ENCODE results near the gene DUX4. TPM values are rescaled to one million over a fixed set of nuclear protein-coding genes. Genes with fewer than 3 reads are reported as not detected.
"Not testable (repeated sequence)": the region's sequence is repeated elsewhere in the genome, so short reads cannot be mapped to it uniquely, and the experiment has no call there.

Gene DUX4
- polyA plus RNA-seq (2013, experiment 1 of 2): not detected
- polyA plus RNA-seq (2013, experiment 2 of 2): not detected

- H3K9me3 ChIP-seq (ENCODE audit: control insufficient read depth, low read length); H3K4me3 ChIP-seq (ENCODE audit: extremely low read depth, insufficient read depth, low read length, poor library complexity, severe bottlenecking); H3K36me3 ChIP-seq (ENCODE audit: control insufficient read depth, insufficient read depth, low read length); H3K27ac ChIP-seq (ENCODE audit: low read depth, low read length, severe bottlenecking); H3K4me1 ChIP-seq (ENCODE audit: control insufficient read depth, insufficient read depth, low read length, poor library complexity, severe bottlenecking): not testable (repeated sequence)
- WGBS, 2 experiments (ENCODE audit: insufficient coverage in 2 of 2): 89% methylated on average over 3 of the region's 32 CpGs; no CpG with 5 or more reads in 1 of the 2 experiments
These were observed at the start of gene DUX4 for GRCh38 chr4:190173428-190173827. DUX4 (plus strand) TSS chr4:190173774; CDS start chr4:190173774, 0 bp downstream.

- not testable (repeated sequence) for H3K36me3 ChIP-seq (ENCODE audit: control insufficient read depth, insufficient read depth, low read length); H3K9me3 ChIP-seq (ENCODE audit: control insufficient read depth, low read length); H3K4me1 ChIP-seq (ENCODE audit: control insufficient read depth, insufficient read depth, low read length, poor library complexity, severe bottlenecking); H3K27ac ChIP-seq (ENCODE audit: low read depth, low read length, severe bottlenecking); H3K4me3 ChIP-seq (ENCODE audit: extremely low read depth, insufficient read depth, low read length, poor library complexity, severe bottlenecking)
- whole genome bisulfite sequencing, 2 experiments (ENCODE audit: insufficient coverage in 2 of 2): 92 to 93% methylated on average over 12 to 19 of the region's 33 CpGs
These were observed 1.9 kb downstream of the DUX4 start for GRCh38 chr4:190175436-190175835.

GRCh38 chr4:190177727-190178605, 4.4 kb downstream of the DUX4 start:
- not testable (repeated sequence) for H3K27ac ChIP-seq (ENCODE audit: low read depth, low read length, severe bottlenecking); H3K4me1 ChIP-seq (ENCODE audit: control insufficient read depth, insufficient read depth, low read length, poor library complexity, severe bottlenecking); H3K9me3 ChIP-seq (ENCODE audit: control insufficient read depth, low read length); H3K4me3 ChIP-seq (ENCODE audit: extremely low read depth, insufficient read depth, low read length, poor library complexity, severe bottlenecking); H3K36me3 ChIP-seq (ENCODE audit: control insufficient read depth, insufficient read depth, low read length)
- 69 to 77% methylated on average over 2 to 3 of the region's 6 CpGs for WGBS, 2 experiments (ENCODE audit: insufficient coverage in 2 of 2)

GRCh38 chr4:190178606-190178990, 5.0 kb downstream of the DUX4 start:
- not testable (repeated sequence) for H3K36me3 ChIP-seq (ENCODE audit: control insufficient read depth, insufficient read depth, low read length); H3K4me3 ChIP-seq (ENCODE audit: extremely low read depth, insufficient read depth, low read length, poor library complexity, severe bottlenecking); H3K27ac ChIP-seq (ENCODE audit: low read depth, low read length, severe bottlenecking); H3K4me1 ChIP-seq (ENCODE audit: control insufficient read depth, insufficient read depth, low read length, poor library complexity, severe bottlenecking); H3K9me3 ChIP-seq (ENCODE audit: control insufficient read depth, low read length)
- WGBS, 2 experiments (ENCODE audit: insufficient coverage in 2 of 2): no CpG with 5 or more reads among the region's 4 CpGs

GRCh38 chr4:190179030-190179739, 5.6 kb downstream of the DUX4 start:
- H3K4me3 ChIP-seq (ENCODE audit: extremely low read depth, insufficient read depth, low read length, poor library complexity, severe bottlenecking); H3K27ac ChIP-seq (ENCODE audit: low read depth, low read length, severe bottlenecking); H3K36me3 ChIP-seq (ENCODE audit: control insufficient read depth, insufficient read depth, low read length); H3K9me3 ChIP-seq (ENCODE audit: control insufficient read depth, low read length); H3K4me1 ChIP-seq (ENCODE audit: control insufficient read depth, insufficient read depth, low read length, poor library complexity, severe bottlenecking): not testable (repeated sequence)
- WGBS, 2 experiments (ENCODE audit: insufficient coverage in 2 of 2): no CpG with 5 or more reads among the region's 2 CpGs

GRCh38 chr4:190179740-190180094, 6.1 kb downstream of the DUX4 start:
- no CpG with 5 or more reads among the region's 2 CpGs for WGBS, 2 experiments (ENCODE audit: insufficient coverage in 2 of 2)
- not testable (repeated sequence) for H3K27ac ChIP-seq (ENCODE audit: low read depth, low read length, severe bottlenecking); H3K4me1 ChIP-seq (ENCODE audit: control insufficient read depth, insufficient read depth, low read length, poor library complexity, severe bottlenecking); H3K9me3 ChIP-seq (ENCODE audit: control insufficient read depth, low read length); H3K4me3 ChIP-seq (ENCODE audit: extremely low read depth, insufficient read depth, low read length, poor library complexity, severe bottlenecking); H3K36me3 ChIP-seq (ENCODE audit: control insufficient read depth, insufficient read depth, low read length)

- H3K4me1 ChIP-seq (ENCODE audit: control insufficient read depth, insufficient read depth, low read length, poor library complexity, severe bottlenecking); H3K9me3 ChIP-seq (ENCODE audit: control insufficient read depth, low read length); H3K4me3 ChIP-seq (ENCODE audit: extremely low read depth, insufficient read depth, low read length, poor library complexity, severe bottlenecking); H3K36me3 ChIP-seq (ENCODE audit: control insufficient read depth, insufficient read depth, low read length); H3K27ac ChIP-seq (ENCODE audit: low read depth, low read length, severe bottlenecking): not testable (repeated sequence)
- WGBS, 2 experiments (ENCODE audit: insufficient coverage in 2 of 2): no CpG with 5 or more reads among the region's 1 CpG
These were observed 7.4 kb downstream of the DUX4 start for GRCh38 chr4:190180947-190181346.

- 70% methylated on average over 2 of the region's 7 CpGs; no CpG with 5 or more reads in 1 of the 2 experiments for WGBS, 2 experiments (ENCODE audit: insufficient coverage in 2 of 2)
- H3K27ac ChIP-seq (ENCODE audit: low read depth, low read length, severe bottlenecking); H3K4me3 ChIP-seq (ENCODE audit: extremely low read depth, insufficient read depth, low read length, poor library complexity, severe bottlenecking); H3K9me3 ChIP-seq (ENCODE audit: control insufficient read depth, low read length); H3K4me1 ChIP-seq (ENCODE audit: control insufficient read depth, insufficient read depth, low read length, poor library complexity, severe bottlenecking); H3K36me3 ChIP-seq (ENCODE audit: control insufficient read depth, insufficient read depth, low read length): not testable (repeated sequence)
These were observed 8.0 kb downstream of the DUX4 start for GRCh38 chr4:190181481-190182100.

GRCh38 chr4:190203510-190203909, 29.9 kb downstream of the DUX4 start:
- not testable (repeated sequence) for H3K4me1 ChIP-seq (ENCODE audit: control insufficient read depth, insufficient read depth, low read length, poor library complexity, severe bottlenecking); H3K4me3 ChIP-seq (ENCODE audit: extremely low read depth, insufficient read depth, low read length, poor library complexity, severe bottlenecking); H3K9me3 ChIP-seq (ENCODE audit: control insufficient read depth, low read length); H3K36me3 ChIP-seq (ENCODE audit: control insufficient read depth, insufficient read depth, low read length); H3K27ac ChIP-seq (ENCODE audit: low read depth, low read length, severe bottlenecking)
- 95 to 96% methylated on average over 19 to 25 of the region's 73 CpGs for WGBS, 2 experiments (ENCODE audit: insufficient coverage in 2 of 2)
